OCI-LY7 (cell line): ENCODE results near the gene CEACAM1.

Experiments used
- CTCF ChIP-seq: fragments of 200-600 bp; sonication (generic); conservative IDR thresholded peaks from 2 replicates; pipeline ENCODE4 v1.5.1; 2014; ENCODE audit warnings: mild to moderate bottlenecking, antibody characterized with exemption, low read length, moderate library complexity, mixed read lengths
- EZH2phosphoT487 ChIP-seq: fragments of 200-600 bp; sonication (generic); IDR thresholded peaks from 2 replicates; pipeline ENCODE4 v1.6.1; 2018; ENCODE audit warnings: low read depth, borderline replicate concordance, mild to moderate bottlenecking, mixed run types, antibody characterized with exemption, low read length, moderate library complexity, mixed read lengths

GRCh38 chr19:42576241-42576640, 48.0 kb upstream of the CEACAM1 start:
- TF ChIP-seq CTCF (no peak), EZH2phosphoT487 (no peak)
